SK-N-MC (cell line): Measurements from ENCODE around the gene IFNA6.
A peak's percentile ranks its signal among the peaks of the same experiment; 100 is the strongest.

Experiments
- DNase-seq: peaks from one replicate; pipeline ENCODE4 v3.0.0-alpha.2; 2011; ENCODE audit warnings: low read depth, low spot score
- H3K27ac ChIP-seq: fragments of 200-600 bp; sonication (generic); 2 replicates; pipeline ENCODE4 v1.5.1; 2016; ENCODE audit warnings: mixed run types
- H3K36me3 ChIP-seq: fragments of 200-600 bp; sonication (generic); 2 replicates; pipeline ENCODE4 v1.6.1; 2017; ENCODE audit warnings: antibody characterized with exemption, low read length, mixed read lengths; ENCODE audit not compliant: insufficient read depth
- H3K4me3 ChIP-seq: fragments of 200-600 bp; sonication (generic); 2 replicates; pipeline ENCODE4 v1.5.1; 2016
- H3K9ac ChIP-seq: fragments of 200-600 bp; sonication (generic); 2 replicates; pipeline ENCODE4 v1.8.0; 2017; ENCODE audit warnings: mixed run types, mixed read lengths; ENCODE audit not compliant: insufficient read length
- H3K9me3 ChIP-seq: fragments of 200-600 bp; sonication (generic); 2 replicates; pipeline ENCODE4 v1.6.1; 2017; ENCODE audit warnings: low read depth, mild to moderate bottlenecking, antibody characterized with exemption, low read length, moderate library complexity, mixed read lengths
- EZH2 ChIP-seq: fragments of 200-600 bp; sonication (generic); IDR thresholded peaks from one replicate; pipeline ENCODE4 v1.6.1; 2017; ENCODE audit warnings: antibody characterized with exemption
- FOXP2 ChIP-seq: optimal IDR thresholded peaks from 2 replicates; pipeline ENCODE3; 2011; ENCODE audit warnings: mild to moderate bottlenecking, moderate library complexity; ENCODE audit not compliant: insufficient read depth; ENCODE audit errors: extremely low read length, control extremely low read depth
- POLR2AphosphoS5 ChIP-seq: IDR thresholded peaks from 2 replicates; pipeline ENCODE4 v1.6.1; 2012; ENCODE audit warnings: mild to moderate bottlenecking, low read depth, low read length, borderline replicate concordance

The IFNA6 gene

DNA sequence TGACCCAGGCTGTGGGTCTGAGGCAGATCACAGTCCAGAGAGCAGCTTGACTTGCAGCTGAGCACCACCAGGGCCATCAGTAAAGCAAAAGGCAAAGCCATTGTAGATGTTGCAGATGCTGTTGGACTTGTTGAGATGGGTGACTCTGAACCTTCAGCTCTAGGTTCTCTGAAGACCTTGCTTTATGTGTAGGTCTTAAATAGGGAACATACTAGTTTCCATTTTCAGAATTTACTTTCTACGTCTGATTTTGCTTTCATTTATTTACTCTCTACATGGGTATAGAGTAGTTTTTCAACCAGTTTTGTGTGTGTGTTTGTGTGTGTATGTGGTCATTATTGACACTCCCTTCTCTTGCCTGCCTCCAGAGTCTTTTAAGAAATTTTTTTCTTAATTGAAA is at the start of gene IFNA6:
Gene IFNA6 (minus strand): TSS at position 101 of the 400 bp plus-strand sequence. CDS start 0 bp downstream, at position 101.
- H3K4me3 ChIP-seq: no peak within 1 kb of the TSS

DNA sequence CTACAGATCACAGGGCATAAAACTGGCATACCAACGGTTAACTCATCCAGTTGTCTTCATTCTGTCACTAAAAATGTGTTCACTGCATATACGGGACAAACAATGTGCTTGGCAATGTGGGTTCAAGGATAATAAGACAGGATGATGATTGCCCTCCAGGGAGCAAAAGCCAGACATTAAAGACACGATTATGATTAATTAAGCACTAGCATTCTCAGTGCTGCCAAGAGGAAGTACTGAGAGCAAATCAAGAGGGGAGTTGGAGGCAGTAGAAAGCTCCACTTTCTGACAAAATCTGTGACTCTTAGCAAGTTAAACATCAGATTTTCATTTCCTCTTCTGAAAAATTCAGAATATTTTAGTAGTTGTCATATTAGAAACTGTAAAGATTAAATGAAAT is 49.3 kb upstream of the IFNA6 start:
- no peak overlapping the region for H3K9ac ChIP-seq

More for the DNA sequence above, at the start of gene IFNA6:
- no peak within 1 kb of the TSS for H3K27ac ChIP-seq
- no peaks in the 10 kb centered on the region for H3K9me3 ChIP-seq
- TF ChIP-seq FOXP2 (no peak), POLR2AphosphoS5 (no peak), EZH2 (no peak)
- H3K36me3 ChIP-seq: no peaks in the 10 kb centered on the region
- no peak within 1 kb of the TSS for H3K9ac ChIP-seq
- DNase-seq: no peak

DNA sequence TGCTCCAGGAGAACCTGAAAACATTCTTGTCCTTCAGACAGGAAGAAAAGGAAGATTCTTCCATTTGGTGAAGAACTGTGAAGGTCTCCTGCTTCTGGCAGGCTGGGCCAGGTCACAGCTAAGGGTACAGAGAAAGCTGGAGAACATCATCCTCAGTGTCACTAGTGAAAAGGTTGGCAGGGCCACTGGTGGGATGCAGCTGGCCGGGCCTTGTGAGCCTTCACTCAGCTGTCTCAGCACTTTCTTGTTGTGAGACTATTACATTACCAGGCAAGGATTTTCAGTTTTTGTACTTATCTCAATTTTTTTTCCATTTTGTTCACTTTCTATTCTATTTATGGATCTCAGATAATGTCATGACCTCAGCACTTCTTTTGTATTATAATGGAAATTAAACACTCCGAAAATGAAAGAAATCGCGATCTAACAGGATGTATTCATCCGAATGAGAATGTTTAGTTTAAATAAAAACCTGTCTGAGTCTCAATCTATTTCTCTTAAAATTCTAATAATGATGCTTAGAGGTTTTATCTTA is 48.3 kb upstream of the IFNA6 start:
- H3K36me3 ChIP-seq: no peaks in the 10 kb centered on the region
- no peaks in the 10 kb centered on the region for H3K9me3 ChIP-seq
- TF ChIP-seq EZH2 (no peak), FOXP2 (no peak), POLR2AphosphoS5 (no peak)
- no peak for DNase-seq
- no peak overlapping the region for H3K9ac ChIP-seq
- H3K4me3 ChIP-seq: no peak overlapping the region
- no peak overlapping the region for H3K27ac ChIP-seq

More for the DNA sequence above, 49.3 kb upstream of the IFNA6 start:
- TF ChIP-seq FOXP2: no peak
- no peak for DNase-seq
- H3K27ac ChIP-seq: no peak overlapping the region
- H3K36me3 ChIP-seq: no peaks in the 10 kb centered on the region
- no peak overlapping the region for H3K4me3 ChIP-seq
- no peaks in the 10 kb centered on the region for H3K9me3 ChIP-seq

DNA sequence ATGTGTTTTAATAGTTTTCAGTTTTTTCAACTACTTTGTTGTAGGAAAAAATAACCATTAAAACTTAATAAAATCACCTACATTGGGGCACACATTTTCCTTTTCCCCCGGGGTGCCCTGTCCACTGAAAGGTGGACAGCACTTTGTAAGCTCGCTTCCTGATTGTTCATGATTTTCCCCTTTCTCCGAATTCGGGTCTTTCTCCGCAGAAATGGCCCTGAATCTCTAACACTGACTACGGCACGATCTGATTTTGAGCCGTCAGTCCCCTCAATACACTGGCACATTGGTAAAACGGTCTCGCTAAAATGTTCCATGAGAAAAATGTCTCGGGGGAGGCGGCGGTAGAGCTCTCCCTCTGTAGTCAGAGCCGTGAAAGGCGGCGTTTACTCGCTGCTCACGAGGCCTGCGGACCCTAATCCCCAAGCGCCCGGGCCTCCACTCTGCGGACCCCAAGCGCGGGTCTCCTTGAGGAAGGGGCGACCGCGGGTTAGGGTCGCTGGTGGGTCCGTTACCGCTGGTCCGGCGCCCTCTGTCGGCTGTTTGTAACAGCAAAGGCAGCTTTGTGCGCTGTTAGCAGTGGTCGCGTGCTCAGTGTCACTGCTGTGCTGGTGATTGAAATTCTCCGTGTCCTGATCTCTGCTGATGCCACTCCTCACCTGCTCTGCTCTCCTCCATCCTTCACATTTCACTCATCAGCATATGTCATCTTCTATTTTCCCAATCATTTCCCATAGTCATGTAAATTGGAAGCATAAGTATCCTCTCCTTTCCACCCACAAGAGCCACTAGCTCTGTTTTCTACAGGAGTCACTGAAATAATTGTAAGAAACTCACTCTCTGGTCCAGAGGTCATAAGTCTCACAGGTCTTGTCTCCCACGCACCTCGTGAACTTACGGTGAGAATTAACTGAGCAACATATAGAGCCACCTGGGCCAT is 45.4 kb upstream of the IFNA6 start:
- no peaks in the 10 kb centered on the region for H3K9me3 ChIP-seq
- peak overlapping the region; percentile 95 for H3K4me3 ChIP-seq
- DNase-seq: no peak
- H3K27ac ChIP-seq: no peak overlapping the region
- H3K36me3 ChIP-seq: no peaks in the 10 kb centered on the region
- TF ChIP-seq FOXP2 (no peak), EZH2 (no peak), POLR2AphosphoS5 (no peak)
- peak overlapping the region; percentile 84 for H3K9ac ChIP-seq

DNA sequence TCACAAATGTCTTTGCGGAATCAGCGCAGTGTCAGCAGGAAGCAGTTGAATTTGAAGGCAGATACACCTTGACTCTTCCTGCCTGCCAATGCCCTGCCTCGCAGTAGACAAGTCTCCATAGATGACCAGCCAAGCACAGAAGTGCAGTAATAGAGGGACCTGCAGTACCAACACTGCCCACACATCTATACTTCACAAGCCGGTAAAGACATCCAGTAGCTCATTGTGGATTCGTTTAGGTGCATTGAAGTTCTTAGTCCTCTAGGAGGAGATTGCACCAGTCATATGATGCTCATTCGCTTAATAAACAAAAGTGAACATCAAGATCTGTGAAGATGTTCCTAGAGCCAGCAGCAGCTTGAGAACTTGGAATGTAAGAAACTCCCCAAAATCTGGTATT is 41.6 kb upstream of the IFNA6 start:
- H3K4me3 ChIP-seq: no peak overlapping the region
- H3K36me3 ChIP-seq: no peaks in the 10 kb centered on the region
- H3K9ac ChIP-seq: no peak overlapping the region
- no peaks in the 10 kb centered on the region for H3K9me3 ChIP-seq
- TF ChIP-seq FOXP2 (no peak), EZH2 (no peak), POLR2AphosphoS5 (no peak)
- no peak for DNase-seq
- no peak overlapping the region for H3K27ac ChIP-seq

DNA sequence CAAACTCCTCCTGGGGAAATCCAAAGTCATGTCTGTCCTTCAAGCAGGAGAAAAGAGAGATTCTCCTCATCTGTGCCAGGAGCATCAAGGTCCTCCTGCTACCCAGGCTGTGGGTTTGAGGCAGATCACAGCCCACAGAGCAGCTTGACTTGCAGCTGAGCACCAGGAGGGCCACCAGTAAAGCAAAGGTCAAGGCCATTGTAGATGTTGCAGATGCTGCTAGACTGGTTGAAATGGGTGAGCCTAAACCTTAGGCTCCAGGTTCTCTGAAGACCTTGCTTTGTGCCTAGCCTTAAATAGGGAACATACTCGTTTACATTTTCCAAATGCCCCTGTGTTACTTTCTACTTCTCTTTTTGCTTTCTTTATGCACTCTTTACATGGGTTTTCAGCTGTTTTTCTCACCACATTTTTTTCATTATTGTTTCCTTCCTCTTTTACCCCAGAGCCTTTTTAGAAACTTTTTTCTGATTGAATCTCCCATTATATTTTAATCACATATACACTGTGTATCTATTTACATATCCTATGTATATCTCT is 34.5 kb upstream of the IFNA6 start, which contains the start of gene IFNA2:
Gene IFNA2 (minus strand): TSS at position 268 of the 540 bp plus-strand sequence. CDS start 69 bp downstream, at position 199.
- no peak within 1 kb of the TSS for H3K9ac ChIP-seq
- no peak within 1 kb of the TSS for H3K4me3 ChIP-seq
- H3K27ac ChIP-seq: no peak within 1 kb of the TSS
- no peak for TF ChIP-seq EZH2
- TF ChIP-seq POLR2AphosphoS5: no peak
- no peak for TF ChIP-seq FOXP2
- no peaks in the 10 kb centered on the region for H3K36me3 ChIP-seq
- no peaks in the 10 kb centered on the region for H3K9me3 ChIP-seq
- DNase-seq: no peak

DNA sequence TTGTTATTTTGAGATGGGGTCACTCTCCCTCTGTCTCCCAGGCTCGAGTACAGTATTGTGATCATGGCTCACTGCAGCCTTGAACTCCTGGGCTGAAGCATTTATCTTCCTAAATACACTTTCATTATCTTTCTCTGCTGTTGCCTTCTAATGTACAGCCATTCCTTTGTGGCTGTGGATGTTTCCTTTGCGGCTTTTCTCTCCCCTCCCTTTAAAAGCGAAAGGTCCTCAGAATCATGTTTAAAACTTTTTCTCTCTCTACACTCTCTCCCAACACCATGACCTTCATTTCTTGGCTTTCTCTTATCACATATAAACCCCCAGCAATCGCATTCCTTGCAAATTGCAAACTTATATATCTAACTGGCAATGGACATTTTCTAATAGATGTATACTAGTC is 32.9 kb upstream of the IFNA6 start:
- H3K36me3 ChIP-seq: no peaks in the 10 kb centered on the region
- no peak overlapping the region for H3K4me3 ChIP-seq
- H3K9me3 ChIP-seq: no peaks in the 10 kb centered on the region
- no peak overlapping the region for H3K9ac ChIP-seq
- no peak for TF ChIP-seq FOXP2
- TF ChIP-seq POLR2AphosphoS5: no peak
- TF ChIP-seq EZH2: no peak
- DNase-seq: no peak
- H3K27ac ChIP-seq: no peak overlapping the region
